Measurements from ENCODE around the gene MED26.

DNA sequence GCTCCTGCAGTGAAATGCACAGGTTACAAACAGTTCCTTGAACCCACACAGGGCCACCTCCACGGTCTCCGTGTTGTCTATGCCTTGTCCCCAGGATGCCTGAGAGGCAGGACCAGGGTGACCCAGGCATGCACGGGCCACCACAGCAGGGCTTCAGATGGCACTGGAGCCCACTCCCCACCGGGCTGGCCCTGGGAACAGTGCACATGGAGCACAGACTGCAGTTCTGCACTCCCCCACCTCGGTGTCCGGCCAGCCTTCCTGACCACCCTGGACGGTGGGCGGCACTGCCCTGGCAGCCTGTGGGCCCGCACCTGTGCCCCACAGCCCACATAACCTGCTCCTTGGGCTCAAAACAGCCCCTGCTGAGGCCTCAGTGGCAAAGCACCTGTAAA lies 41.5 kb downstream of the MED26 start:
- TF ChIP-seq, protein P1, sequence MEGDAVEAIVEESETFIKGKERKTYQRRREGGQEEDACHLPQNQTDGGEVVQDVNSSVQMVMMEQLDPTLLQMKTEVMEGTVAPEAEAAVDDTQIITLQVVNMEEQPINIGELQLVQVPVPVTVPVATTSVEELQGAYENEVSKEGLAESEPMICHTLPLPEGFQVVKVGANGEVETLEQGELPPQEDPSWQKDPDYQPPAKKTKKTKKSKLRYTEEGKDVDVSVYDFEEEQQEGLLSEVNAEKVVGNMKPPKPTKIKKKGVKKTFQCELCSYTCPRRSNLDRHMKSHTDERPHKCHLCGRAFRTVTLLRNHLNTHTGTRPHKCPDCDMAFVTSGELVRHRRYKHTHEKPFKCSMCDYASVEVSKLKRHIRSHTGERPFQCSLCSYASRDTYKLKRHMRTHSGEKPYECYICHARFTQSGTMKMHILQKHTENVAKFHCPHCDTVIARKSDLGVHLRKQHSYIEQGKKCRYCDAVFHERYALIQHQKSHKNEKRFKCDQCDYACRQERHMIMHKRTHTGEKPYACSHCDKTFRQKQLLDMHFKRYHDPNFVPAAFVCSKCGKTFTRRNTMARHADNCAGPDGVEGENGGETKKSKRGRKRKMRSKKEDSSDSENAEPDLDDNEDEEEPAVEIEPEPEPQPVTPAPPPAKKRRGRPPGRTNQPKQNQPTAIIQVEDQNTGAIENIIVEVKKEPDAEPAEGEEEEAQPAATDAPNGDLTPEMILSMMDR (CRISPR knock-in tag; IDR thresholded peaks at IDR 0.05), result no peak
- TF ChIP-seq, protein P2, sequence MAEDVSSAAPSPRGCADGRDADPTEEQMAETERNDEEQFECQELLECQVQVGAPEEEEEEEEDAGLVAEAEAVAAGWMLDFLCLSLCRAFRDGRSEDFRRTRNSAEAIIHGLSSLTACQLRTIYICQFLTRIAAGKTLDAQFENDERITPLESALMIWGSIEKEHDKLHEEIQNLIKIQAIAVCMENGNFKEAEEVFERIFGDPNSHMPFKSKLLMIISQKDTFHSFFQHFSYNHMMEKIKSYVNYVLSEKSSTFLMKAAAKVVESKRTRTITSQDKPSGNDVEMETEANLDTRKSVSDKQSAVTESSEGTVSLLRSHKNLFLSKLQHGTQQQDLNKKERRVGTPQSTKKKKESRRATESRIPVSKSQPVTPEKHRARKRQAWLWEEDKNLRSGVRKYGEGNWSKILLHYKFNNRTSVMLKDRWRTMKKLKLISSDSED (CRISPR knock-in tag; IDR thresholded peaks at IDR 0.05), result no peak
- TF ChIP-seq ARNT2 (CRISPR knock-in tag; IDR thresholded peaks at IDR 0.05; ENCODE audit: low read depth) (no peak), POLR2AphosphoS5 (IDR thresholded peaks at IDR 0.05; ENCODE audit: low read depth, low read length) (no peak), MYPOP (CRISPR knock-in tag; IDR thresholded peaks at IDR 0.05) (no peak), SMARCC2 (IDR thresholded peaks at IDR 0.05) (no peak), MYC (CRISPR knock-in tag; IDR thresholded peaks at IDR 0.05; ENCODE audit: borderline replicate concordance) (no peak), BHLHE40 (IDR thresholded peaks at IDR 0.05; ENCODE audit: low read length) (no peak), ADNP (CRISPR knock-in tag; IDR thresholded peaks at IDR 0.05) (no peak), NRL (CRISPR knock-in tag; IDR thresholded peaks at IDR 0.05; ENCODE audit: borderline replicate concordance) (no peak), PRPF4 (IDR thresholded peaks at IDR 0.05; ENCODE audit: low read depth, low read length, poor library complexity, severe bottlenecking) (no peak)
